Measurements from ENCODE around the gene PEAK3.
"Not testable (repeated sequence)": the region's sequence is repeated elsewhere in the genome, so short reads cannot be mapped to it uniquely, and the experiment has no call there.

Gene PEAK3

DNA sequence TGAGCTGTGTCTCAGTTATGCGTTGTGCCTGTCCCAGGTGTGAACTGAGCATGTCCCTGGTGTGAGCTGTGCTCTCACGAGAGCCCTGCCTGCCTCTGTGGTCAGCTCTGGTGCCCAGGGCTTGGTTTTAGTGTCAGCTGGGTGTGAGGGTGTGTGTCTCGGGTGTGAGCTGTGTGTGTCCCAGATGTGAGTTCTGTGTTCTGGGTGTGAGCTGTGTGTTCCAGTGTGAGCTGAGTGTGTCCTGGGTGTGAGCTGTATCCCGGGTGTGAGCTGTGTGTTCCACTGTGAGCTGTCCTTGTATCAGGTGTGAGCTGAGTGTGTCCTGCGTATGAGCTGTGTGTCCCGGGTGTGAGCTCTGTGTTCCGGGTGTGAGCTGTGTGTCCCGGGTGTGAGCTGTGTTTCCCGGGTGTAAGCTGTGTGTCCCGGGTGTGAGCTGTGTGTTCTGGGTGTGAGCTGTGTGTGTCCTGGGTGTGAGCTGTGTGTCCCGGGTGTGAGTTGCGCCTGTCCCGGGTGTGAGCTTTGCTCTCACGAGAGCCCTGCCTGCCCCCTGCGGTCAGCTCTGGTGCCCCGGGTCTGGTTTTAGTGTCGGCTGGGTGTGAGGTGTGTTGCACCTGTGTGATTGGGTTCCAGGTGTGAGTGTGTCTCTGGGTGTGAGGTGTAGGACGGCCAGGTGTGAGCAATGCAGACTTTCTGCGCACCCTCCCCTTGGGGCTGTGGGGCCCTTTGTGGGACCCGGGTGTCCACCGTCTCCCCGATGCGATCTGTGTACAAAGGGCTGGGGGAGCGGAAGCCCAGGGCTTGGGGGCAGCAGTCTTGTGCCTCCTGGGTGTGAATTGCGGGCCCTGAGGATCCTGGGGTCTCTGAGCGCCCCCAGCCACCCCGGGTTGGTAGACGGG lies 7.1 kb upstream of the PEAK3 start:
- DNase-seq (ENCODE audit: low read depth in 2 of 2) = no peak

DNA sequence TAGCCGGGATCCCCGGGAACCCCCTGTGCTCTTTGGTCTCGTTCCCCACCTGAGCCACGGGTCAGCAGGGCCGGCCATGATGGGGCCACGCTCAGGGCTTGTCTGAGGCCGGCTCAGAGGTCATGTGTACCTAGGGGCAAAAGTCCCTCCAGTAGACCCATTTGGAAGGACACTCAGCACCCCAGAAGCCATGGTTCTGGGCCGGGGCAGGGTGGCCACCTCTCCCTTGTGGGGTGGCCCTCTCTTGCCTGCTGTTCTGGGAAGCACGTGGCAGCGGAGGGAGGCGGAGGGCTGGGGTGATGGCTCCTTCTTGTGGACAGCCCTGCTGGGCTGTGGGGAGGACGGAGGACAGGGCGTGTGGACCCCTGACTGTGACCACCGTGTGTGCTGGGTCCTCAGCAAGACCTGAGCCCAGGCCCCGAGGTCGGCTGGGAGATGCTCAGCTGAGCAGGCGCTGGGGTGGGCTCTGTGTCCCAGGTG lies 6.4 kb upstream of the PEAK3 start:
- DNase-seq (ENCODE audit: low read depth in 2 of 2) = no peak

DNA sequence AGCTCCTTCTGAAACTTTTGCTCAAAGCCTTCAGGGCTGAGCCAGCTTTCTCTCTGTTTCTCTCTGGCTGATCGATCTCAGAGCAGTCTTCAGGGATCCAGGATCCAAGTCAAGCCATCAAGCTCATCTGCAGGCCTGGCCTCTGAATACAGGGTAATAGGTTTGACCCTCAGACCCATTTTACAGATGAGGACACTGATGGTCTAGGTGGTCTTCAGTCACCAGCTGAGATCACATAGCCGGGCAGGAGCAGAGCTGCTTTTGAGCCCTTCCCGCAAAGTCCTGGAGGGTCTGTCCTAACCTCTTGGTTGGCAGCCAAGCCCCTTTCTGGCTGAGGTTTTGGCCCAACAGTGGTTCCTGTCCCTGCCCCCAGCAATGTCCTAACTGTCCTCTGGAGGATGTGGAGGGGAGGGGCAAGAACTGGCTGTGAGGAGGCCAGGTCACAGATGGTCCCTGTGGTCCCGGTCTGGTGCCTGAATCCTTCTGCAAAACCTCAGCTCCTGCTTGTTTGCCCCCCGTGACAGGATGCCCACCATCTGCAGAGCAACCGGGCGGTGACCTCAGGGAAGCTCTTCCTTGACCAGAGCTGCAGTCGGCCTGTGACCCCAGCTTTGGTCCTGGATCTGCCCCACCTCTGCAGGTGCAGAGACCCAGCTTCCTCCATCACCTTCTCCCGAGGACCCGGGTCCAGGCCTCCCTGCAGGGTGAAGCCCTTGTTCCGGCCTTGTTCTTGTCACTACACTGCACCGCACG lies 5.8 kb upstream of the PEAK3 start:
- no peak for DNase-seq (ENCODE audit: low read depth in 2 of 2)

DNA sequence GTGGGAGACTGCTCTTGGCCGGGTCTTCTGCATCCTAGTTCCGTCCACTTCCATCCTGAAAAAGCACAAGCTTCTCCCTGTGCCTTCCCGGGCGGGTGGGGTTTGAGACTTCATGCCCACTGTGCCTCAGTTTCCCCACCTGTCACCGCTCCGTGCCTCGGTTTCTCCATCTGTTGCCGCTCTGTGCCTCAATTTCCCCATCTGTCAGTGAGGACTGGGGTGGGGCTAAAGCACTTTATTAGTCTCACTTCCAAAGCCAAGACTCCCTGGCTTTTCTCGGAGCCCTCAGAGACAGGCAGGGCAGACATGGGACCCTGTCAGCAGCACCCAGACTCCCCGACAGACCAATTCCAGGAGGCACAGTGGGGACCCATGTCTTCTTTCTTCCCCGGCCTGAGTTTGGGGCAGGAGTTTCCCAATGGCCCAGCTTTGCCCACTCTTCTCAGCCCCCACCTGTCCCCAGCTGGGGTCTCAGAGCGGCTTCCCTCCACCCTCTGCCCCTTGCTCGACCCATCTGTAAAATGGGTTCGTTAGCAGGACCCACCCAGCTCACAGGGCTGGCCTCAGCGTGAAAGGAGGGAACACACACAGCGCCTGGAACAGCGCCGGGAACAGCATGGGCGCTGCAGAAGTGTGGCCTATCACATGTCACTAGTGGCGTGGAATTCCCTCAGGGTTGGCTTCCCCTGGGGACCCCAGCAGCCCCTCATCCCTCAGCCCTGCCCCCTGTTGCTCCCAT lies 4.6 kb upstream of the PEAK3 start:
- DNase-seq (ENCODE audit: low read depth in 2 of 2) = no peak

DNA sequence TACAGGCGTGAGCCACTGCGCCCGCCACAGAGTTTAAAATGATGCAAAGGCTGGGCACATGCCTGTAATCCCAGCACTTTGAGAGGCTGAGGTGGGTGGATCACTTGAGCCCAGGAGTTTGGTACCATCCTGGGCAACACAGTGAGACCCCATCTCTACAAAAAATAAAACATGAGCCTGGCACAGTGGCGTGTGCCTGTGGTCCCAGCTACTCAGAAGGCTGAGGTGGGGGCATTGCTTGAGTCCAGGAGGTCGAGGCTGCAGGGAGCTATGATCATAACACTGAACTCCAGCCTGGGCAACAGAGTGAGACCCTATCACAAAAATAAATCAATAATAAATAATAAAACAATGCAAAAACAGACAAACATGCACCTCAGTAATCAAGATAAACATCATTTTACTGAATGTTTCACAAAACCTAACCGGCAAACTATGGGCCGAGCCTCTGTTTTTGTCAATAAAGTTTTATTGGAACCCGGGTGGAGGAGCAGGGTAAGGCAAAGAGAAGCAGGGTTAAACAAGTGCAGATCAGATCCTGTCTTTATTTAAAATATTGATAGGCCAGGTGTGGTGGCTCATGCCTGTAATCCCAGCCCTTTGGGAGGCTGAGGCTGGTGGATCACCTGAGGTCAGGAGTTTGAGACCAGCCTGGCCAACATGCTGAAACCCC lies 2.0 kb upstream of the PEAK3 start:
- DNase-seq (ENCODE audit: low read depth in 2 of 2) = no peak

GRCh38 chr19:2282862-2283237 lies 875 bp upstream of the PEAK3 start:
- no peak for DNase-seq (ENCODE audit: low read depth in 2 of 2)

GRCh38 chr19:2281265-2282061 lies 512 bp downstream of the PEAK3 start:
- not testable (repeated sequence) for DNase-seq (ENCODE audit: low read depth in 2 of 2)

DNA sequence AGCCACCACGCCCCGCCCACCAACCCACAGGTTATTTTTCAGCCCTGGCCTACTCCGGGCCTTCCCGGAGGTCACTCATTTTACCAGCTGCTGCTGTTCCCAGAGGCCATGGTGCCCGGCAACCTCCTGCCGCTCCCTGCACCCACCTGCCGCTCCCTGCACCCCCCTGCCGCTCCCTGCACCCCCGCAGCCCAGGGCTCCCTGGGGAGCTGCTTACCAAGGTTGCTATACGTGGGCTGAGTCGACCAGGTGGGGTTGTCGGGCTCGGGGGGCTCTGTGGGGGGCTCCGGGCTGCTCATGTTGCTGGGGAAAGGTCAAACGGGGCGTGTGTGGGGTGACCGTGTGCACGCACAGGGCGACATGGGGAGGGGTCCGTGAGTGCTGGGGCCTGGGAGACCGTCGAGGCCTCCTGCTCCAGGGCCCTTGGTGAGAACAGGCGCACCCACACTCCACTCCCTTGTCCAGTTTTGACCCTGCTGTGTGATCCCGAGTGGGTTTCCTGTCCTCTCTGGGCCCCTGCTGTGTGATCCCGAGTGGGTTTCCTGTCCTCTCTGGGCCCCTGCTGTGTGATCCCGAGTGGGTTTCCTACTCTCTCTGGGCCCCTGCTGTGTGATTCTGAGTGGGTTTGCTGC lies 1.2 kb downstream of the PEAK3 start:
- no peak for DNase-seq (ENCODE audit: low read depth in 2 of 2)

GRCh38 chr19:2278459-2279158 lies 3.4 kb downstream of the PEAK3 start:
- DNase-seq (ENCODE audit: low read depth in 2 of 2) = no peak

DNA sequence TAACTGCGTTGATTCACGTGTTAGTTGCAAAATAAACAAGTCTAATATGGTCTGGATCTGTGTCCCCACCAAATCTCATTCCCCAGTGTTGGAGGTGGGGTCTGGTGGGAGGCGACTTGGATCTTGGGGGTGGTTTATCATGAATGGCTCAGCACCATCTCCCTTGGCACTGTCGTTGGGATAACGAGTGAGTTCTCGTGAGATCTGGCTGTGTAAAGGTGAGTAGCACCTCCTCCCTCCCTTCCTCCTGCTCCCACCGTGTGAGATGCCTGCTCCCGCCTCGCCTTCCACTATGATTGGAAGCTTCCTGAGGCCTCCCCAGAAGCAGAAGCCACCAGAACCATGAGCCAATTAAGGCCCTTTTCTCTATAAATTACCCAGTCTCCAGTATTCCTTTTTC lies 4.8 kb downstream of the PEAK3 start:
- no peak for DNase-seq (ENCODE audit: low read depth in 2 of 2)

GRCh38 chr19:2276429-2276986 lies 5.5 kb downstream of the PEAK3 start:
- DNase-seq (ENCODE audit: low read depth in 2 of 2) = no peak

- no peak for DNase-seq (ENCODE audit: low read depth in 2 of 2)
These were observed 6.2 kb downstream of the PEAK3 start for GRCh38 chr19:2275588-2276428.

GRCh38 chr19:2274931-2275535 lies 6.9 kb downstream of the PEAK3 start:
- DNase-seq (ENCODE audit: low read depth in 2 of 2) = no peak

DNA sequence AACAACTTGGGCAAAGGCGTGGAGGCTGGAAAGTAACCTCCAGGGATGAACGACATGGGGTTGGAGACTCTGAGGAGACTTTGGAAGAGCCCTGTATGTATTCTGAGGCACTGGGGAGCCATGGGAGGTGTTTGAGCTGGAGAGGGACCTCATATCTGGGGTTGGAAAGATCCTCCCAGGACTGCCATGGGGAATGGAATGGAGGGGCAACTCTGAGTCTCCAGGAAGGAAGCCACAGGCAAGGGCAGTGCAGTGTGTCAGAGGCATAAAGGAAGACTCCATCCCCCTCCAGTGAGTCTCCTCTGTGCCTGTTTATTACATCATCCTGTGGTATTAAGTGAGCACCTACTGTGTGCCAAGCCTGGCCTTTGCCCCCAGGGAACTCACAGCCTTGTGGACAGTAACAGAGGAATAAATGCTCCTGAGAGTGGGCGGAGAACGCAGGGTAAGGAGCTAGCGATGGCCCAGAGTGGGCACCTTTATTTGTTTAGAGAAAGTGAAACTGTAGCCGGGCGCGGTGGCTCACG lies 7.7 kb downstream of the PEAK3 start:
- DNase-seq (ENCODE audit: low read depth in 2 of 2) = no peak

DNA sequence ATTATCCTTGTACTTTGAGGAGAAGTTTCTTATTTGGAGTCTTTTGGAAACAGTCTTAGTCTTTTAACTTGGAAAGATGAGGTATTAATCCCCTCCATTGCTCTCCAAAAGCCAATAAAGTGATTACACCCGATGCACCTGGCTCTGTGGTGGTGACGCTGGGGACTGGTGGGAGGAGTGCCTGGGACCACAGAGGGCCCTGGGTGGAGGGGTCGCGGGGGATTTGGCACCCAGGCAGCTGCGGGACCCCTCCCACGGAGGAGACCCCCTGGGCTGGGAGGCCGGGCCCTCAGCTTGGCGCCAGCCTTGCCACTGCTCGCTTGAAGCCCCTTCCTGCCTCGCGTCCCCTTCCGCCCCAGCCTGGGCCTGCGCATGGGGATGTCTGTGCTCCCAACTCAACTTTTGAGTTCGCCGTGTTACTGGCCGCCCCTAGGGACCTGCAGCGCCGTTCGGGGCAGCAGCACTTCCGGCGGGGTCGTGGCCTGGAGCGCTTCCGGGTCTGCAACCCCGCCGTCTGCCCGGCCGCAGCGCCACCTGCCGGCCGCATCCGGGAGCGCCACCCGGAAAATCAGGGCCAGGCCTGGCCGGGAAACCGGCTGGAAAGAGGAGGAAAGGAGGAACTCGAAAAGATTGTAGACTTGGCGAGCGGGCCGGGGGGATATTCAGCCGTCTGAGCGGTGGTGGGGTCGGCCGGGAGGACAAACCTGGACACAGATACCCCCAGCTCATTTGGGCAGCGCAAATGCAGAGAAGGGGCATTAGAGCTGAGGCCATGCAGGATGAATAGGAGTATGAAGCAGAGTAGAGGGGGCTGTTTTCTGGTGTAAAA lies 8.4 kb downstream of the PEAK3 start:
- DNase-seq (ENCODE audit: low read depth in 2 of 2) = peak in 1 of 2 donors; percentile 59

DNA sequence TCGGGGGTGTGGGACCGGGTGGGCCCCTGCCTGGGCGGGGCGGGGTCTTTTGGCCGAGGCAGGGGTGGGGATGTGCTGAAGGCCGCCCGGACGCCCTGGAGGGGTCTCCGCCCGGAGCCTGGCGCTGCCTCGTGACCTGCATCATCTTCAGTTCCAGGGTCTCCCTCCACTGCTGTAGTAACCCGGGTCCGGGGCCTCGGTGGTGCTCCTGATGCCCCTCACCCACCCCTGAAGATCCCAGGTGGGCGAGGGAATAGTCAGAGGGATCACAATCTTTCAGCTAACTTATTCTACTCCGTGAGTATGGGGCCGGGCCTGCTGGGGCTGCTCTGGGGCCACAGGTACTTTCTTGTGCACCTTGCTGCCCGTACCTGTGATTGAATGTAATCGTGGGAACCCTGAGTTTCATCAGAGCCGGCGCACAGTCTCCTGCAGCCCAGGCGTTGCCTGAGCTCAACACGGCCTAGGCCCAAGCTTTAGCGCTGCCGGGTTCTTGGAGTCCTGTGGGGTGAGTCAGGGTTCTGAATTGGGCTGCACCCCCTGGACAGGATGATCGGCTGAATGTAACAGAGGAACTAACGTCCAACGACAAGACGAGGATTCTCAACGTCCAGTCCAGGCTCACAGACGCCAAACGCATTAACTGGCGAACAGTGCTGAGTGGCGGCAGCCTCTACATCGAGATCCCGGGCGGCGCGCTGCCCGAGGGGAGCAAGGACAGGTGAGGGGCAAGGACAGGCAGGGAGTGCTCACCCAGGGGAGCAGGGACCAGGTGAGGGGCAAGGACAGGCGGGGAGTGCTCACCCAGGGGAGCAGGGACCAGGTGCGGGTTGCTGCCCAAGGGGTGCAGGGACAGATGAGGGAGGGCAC lies 10.5 kb downstream of the PEAK3 start:
- DNase-seq (ENCODE audit: low read depth in 2 of 2) = no peak

Measured in stimulated activated CD8-positive, alpha-beta memory T cell treated with anti-CD3 and anti-CD28 coated beads, Interleukin-7, amount 100 ng/mL, for 4 hours (primary cell).